Hepatocyte (in vitro differentiated cells): ENCODE measurements around the gene ZEB2.

Source experiments
- CTCF ChIP-seq: fragments of 200-600 bp; sonication (generic); IDR thresholded peaks from 2 replicates; pipeline ENCODE4 v1.5.1; 2016; ENCODE audit warnings: antibody characterized with exemption, mild to moderate bottlenecking; ENCODE audit not compliant: poor library complexity
- EZH2phosphoT487 ChIP-seq: fragments of 200-600 bp; sonication (generic); IDR thresholded peaks from one replicate; pipeline ENCODE4 v1.6.1; 2018; ENCODE audit warnings: antibody characterized with exemption, mild to moderate bottlenecking, low read depth, moderate library complexity; ENCODE audit not compliant: unreplicated experiment, severe bottlenecking

- TF ChIP-seq CTCF (no peak), EZH2phosphoT487 (no peak)
Observed at GRCh38 chr2:144403933-144404332, 116.0 kb downstream of the ZEB2 start.
